MM.1S (cell line): ENCODE measurements around the gene OR10J5.

ENCODE experiments used
- DNase-seq: peaks from one replicate; pipeline ENCODE4 v3.0.0-alpha.2; 2015
- H2AFZ ChIP-seq: fragments of 300-600 bp; sonication (generic); 2 replicates; pipeline ENCODE4 v1.6.0; 2016; ENCODE audit warnings: antibody characterized with exemption, low read length
- H3F3A ChIP-seq: fragments of 300-600 bp; sonication (generic); 2 replicates; pipeline ENCODE4 v1.6.1; 2016; ENCODE audit warnings: mild to moderate bottlenecking, antibody characterized with exemption, low read length, moderate library complexity, mixed read lengths; ENCODE audit not compliant: insufficient read depth
- H3K27ac ChIP-seq: fragments of 300-600 bp; sonication (generic); 2 replicates; pipeline ENCODE4 v1.5.1; 2016; ENCODE audit warnings: mild to moderate bottlenecking, low read length
- H3K27me3 ChIP-seq: fragments of 300-600 bp; sonication (generic); replicated peaks from 2 replicates; pipeline ENCODE4 v1.6.0; 2016; ENCODE audit warnings: low read length; ENCODE audit not compliant: insufficient read depth
- H3K36me3 ChIP-seq: fragments of 300-600 bp; sonication (generic); replicated peaks from 2 replicates; pipeline ENCODE4 v1.6.1; 2016; ENCODE audit warnings: mild to moderate bottlenecking, low read length, mixed read lengths; ENCODE audit not compliant: insufficient read depth
- H3K4me1 ChIP-seq: fragments of 300-600 bp; sonication (generic); 2 replicates; pipeline ENCODE4 v1.6.1; 2016; ENCODE audit warnings: low read length, mixed read lengths
- H3K4me2 ChIP-seq: fragments of 300-600 bp; sonication (generic); 2 replicates; pipeline ENCODE4 v1.6.0; 2016; ENCODE audit warnings: low read depth, low read length
- H3K4me3 ChIP-seq: fragments of 300-600 bp; sonication (generic); 2 replicates; pipeline ENCODE4 v1.5.1; 2016; ENCODE audit warnings: low read length, mixed read lengths
- H3K79me2 ChIP-seq: fragments of 300-600 bp; sonication (generic); 2 replicates; pipeline ENCODE4 v1.6.1; 2016; ENCODE audit warnings: mixed run types, low read length, mixed read lengths
- H3K9ac ChIP-seq: fragments of 300-600 bp; sonication (generic); 2 replicates; pipeline ENCODE4 v1.6.1; 2016; ENCODE audit warnings: low read length, mixed read lengths
- H3K9me2 ChIP-seq: fragments of 300-600 bp; sonication (generic); replicated peaks from 2 replicates; pipeline ENCODE4 v1.6.1; 2016; ENCODE audit warnings: mild to moderate bottlenecking, low read length, mixed read lengths; ENCODE audit not compliant: insufficient read depth
- H3K9me3 ChIP-seq: fragments of 300-600 bp; sonication (generic); replicated peaks from 2 replicates; pipeline ENCODE4 v1.6.1; 2016; ENCODE audit warnings: mild to moderate bottlenecking, low read length, mixed read lengths; ENCODE audit not compliant: insufficient read depth
- H4K20me1 ChIP-seq: fragments of 300-600 bp; sonication (generic); 2 replicates; pipeline ENCODE4 v1.6.1; 2016; ENCODE audit warnings: mild to moderate bottlenecking, low read length, moderate library complexity, mixed read lengths; ENCODE audit not compliant: insufficient read depth
- CTCF ChIP-seq: fragments of 300-600 bp; sonication (generic); IDR thresholded peaks from 2 replicates; pipeline ENCODE4 v1.5.1; 2016; ENCODE audit warnings: antibody characterized with exemption, low read length, mixed read lengths
- EZH2 ChIP-seq: fragments of 300-600 bp; sonication (generic); optimal IDR thresholded peaks from 2 replicates; pipeline ENCODE3; 2017; ENCODE audit warnings: low read depth, mild to moderate bottlenecking, antibody characterized with exemption, low read length, mixed read lengths
- EZH2phosphoT487 ChIP-seq: fragments of 300-600 bp; sonication (generic); IDR thresholded peaks from 2 replicates; pipeline ENCODE4 v1.6.1; 2018; ENCODE audit warnings: antibody characterized with exemption, low read length

Gene OR10J5

DNA sequence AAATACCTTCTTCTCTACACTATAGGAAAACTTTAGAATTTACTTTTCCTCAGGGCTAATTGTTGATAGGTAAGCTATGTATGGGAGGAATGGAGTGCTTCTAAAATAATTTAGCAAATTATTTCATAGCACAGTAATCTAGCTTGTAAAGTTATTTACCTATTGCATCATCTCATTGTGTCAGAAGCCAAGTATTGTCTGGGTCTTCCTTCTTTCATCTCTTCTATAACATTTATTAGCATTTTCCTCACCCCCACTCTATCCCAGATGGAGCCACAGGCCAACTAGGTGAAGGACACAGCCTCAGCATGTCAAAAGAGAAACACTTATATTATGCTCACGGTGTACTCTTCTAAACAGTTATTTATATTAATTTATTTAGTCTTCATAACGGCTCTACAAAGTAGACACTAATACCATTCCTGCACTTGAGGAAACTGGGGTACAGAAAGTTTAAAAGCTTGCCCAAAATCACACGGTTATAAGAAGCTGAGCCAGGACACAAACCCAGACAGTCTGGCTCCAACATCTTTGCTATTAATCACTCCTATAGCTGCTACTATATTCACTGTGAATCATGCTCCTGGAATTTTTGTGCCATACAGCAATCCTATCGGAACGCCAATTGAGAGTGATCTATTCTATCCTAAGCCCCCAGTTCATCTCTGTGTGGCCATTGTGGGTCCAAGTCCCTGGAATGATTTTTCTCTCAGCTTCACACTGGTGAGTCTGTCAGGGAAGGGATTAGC is 43.1 kb downstream of the OR10J5 start:
- Histone ChIP-seq H3K4me1 (no peaks in the 10 kb centered on the region), H3F3A (no peaks in the 10 kb centered on the region), H4K20me1 (no peaks in the 10 kb centered on the region), H3K4me2 (no peak overlapping the region), H3K27me3 (no peaks in the 10 kb centered on the region), H2AFZ (no peak overlapping the region), H3K79me2 (no peaks in the 10 kb centered on the region), H3K4me3 (no peak overlapping the region), H3K36me3 (no peaks in the 10 kb centered on the region), H3K9me2 (no peaks in the 10 kb centered on the region), H3K9ac (no peak overlapping the region), H3K27ac (no peak overlapping the region), H3K9me3 (no peaks in the 10 kb centered on the region)
- TF ChIP-seq CTCF (no peak), EZH2phosphoT487 (no peak), EZH2 (no peak)
- DNase-seq, result no peak
